Fibroblast of upper back skin (primary cell): ENCODE measurements around the gene ITPRID1.
"Not testable (repeated sequence)": the region's sequence is repeated elsewhere in the genome, so short reads cannot be mapped to it uniquely, and the experiment has no call there.

ENCODE experiments used
- DNase-seq: peaks from one replicate; pipeline ENCODE4 v3.0.0-alpha.2; 2013

ITPRID1 gene

GRCh38 chr7:31513790-31514189, at the start of gene ITPRID1:
ITPRID1 (plus strand) TSS chr7:31514090; CDS start chr7:31553025, 38,935 bp downstream.
- DNase-seq: no peak

- DNase-seq: no peak
These were observed 49.3 kb upstream of the ITPRID1 start for GRCh38 chr7:31464601-31465000.

- DNase-seq: no peak
These were observed 48.6 kb upstream of the ITPRID1 start for GRCh38 chr7:31465285-31465684.

GRCh38 chr7:31466036-31466435, 47.9 kb upstream of the ITPRID1 start:
- no peak for DNase-seq

- not testable (repeated sequence) for DNase-seq
These were observed 43.0 kb upstream of the ITPRID1 start for GRCh38 chr7:31470883-31471282.

- DNase-seq: no peak
These were observed 38.5 kb upstream of the ITPRID1 start for GRCh38 chr7:31475368-31475767.

GRCh38 chr7:31476073-31476745, 37.7 kb upstream of the ITPRID1 start:
- no peak for DNase-seq

GRCh38 chr7:31476941-31477677, 36.8 kb upstream of the ITPRID1 start:
- no peak for DNase-seq

- DNase-seq: peak; percentile 9
These were observed 35.9 kb upstream of the ITPRID1 start for GRCh38 chr7:31478018-31478417.

GRCh38 chr7:31478721-31479120, 35.2 kb upstream of the ITPRID1 start:
- no peak for DNase-seq

GRCh38 chr7:31487071-31487470, 26.8 kb upstream of the ITPRID1 start:
- no peak for DNase-seq

GRCh38 chr7:31487476-31487875, 26.4 kb upstream of the ITPRID1 start:
- DNase-seq: no peak

GRCh38 chr7:31488562-31489203, 25.2 kb upstream of the ITPRID1 start:
- peak; percentile 38 for DNase-seq

- DNase-seq: no peak
These were observed 23.0 kb upstream of the ITPRID1 start for GRCh38 chr7:31490796-31491314.

GRCh38 chr7:31492086-31492485, 21.8 kb upstream of the ITPRID1 start:
- no peak for DNase-seq

- DNase-seq: no peak
These were observed 20.1 kb upstream of the ITPRID1 start for GRCh38 chr7:31493714-31494181.

- no peak for DNase-seq
These were observed 19.5 kb upstream of the ITPRID1 start for GRCh38 chr7:31494421-31494820.

GRCh38 chr7:31495653-31496052, 18.2 kb upstream of the ITPRID1 start:
- DNase-seq: no peak

GRCh38 chr7:31497516-31497915, 16.4 kb upstream of the ITPRID1 start:
- no peak for DNase-seq

GRCh38 chr7:31500656-31501055, 13.2 kb upstream of the ITPRID1 start:
- no peak for DNase-seq

- DNase-seq: no peak
These were observed 5.1 kb upstream of the ITPRID1 start for GRCh38 chr7:31508823-31509222.

- no peak for DNase-seq
These were observed 1.7 kb upstream of the ITPRID1 start for GRCh38 chr7:31512166-31512565.

- no peak for DNase-seq
These were observed 3.0 kb downstream of the ITPRID1 start for GRCh38 chr7:31516680-31517502.
